Measurements from ENCODE around the gene OR7A10.
"Not testable (repeated sequence)": the region's sequence is repeated elsewhere in the genome, so short reads cannot be mapped to it uniquely, and the experiment has no call there.

OR7A10 gene

DNA sequence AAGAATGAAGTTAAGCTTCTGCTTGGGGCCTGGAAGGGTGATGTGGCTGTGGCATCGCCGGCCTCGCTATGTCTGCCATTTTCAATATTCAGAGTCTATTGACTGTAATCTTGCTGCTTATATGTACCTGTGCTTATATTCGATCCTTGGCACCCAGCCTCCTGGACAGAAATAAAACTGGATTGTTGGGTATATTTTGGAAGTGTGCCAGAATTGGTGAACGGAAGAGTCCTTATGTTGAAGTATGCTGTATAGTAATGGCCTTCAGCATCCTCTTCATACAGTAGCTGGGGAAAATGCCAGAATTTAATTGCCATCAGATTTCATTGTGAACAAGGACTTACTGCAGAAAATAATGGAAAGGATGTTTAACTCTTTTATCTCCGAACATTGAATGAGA, 56.5 kb downstream of the OR7A10 start:
- DNase-seq, result not testable (repeated sequence)

All from T-helper 2 cell (primary cell).